H1 (cell line): ENCODE results near the gene CYP1A2. TPM values are rescaled to one million over a fixed set of nuclear protein-coding genes. Genes with fewer than 3 reads are reported as not detected.
A peak's percentile ranks its signal among the peaks of the same experiment; 100 is the strongest.

ENCODE experiments used
- CTCF ChIA-PET: fragments of 300-600 bp; sonication (Branson Sonifier 250); formaldehyde crosslinking; loops from one replicate; lab custom pipeline; 2021; ENCODE audit not compliant: partially characterized antibody; lab: Charles Lee
- POLR2A ChIA-PET: fragments of 300-600 bp; sonication (Branson Sonifier 250); formaldehyde crosslinking; loops from one replicate; lab custom pipeline; 2021; ENCODE audit warnings: inconsistent platforms; ENCODE audit not compliant: partially characterized antibody; lab: Charles Lee
- DNase-seq, 2 experiments: peaks; one replicate each; pipeline versions ENCODE4 v3.0.0 to v3.0.0-alpha.2; 2010 to 2022; ENCODE audit warnings: low spot score in 2 of 2, low read depth in 1 of 2, mixed read lengths in 1 of 2
- FAIRE-seq: peaks from 2 replicates; lab custom pipeline; 2011; peaks lifted over from hg19 to GRCh38; lab: Jason Lieb, UNC
- H2AFZ ChIP-seq: 2 replicates; pipeline ENCODE4 v1.8.1; 2012; ENCODE audit warnings: low read length, inconsistent platforms
- H2AK5ac ChIP-seq: 2 replicates; pipeline ENCODE4 v1.6.1; 2013; ENCODE audit warnings: low read depth, low read length
- H2BK120ac ChIP-seq: replicated peaks from 2 replicates; pipeline ENCODE3; 2013; ENCODE audit warnings: low read depth, low read length, inconsistent platforms
- H2BK12ac ChIP-seq: 2 replicates; pipeline ENCODE4 v1.6.1; 2013; ENCODE audit warnings: low read depth, low read length
- H2BK15ac ChIP-seq: 2 replicates; pipeline ENCODE4 v1.6.1; 2013; ENCODE audit warnings: low read length
- H2BK20ac ChIP-seq: 2 replicates; pipeline ENCODE4 v1.6.1; 2013; ENCODE audit warnings: low read length
- H2BK5ac ChIP-seq: 2 replicates; pipeline ENCODE4 v1.6.1; 2013; ENCODE audit warnings: low read depth, low read length
- H3K14ac ChIP-seq: 2 replicates; pipeline ENCODE4 v1.6.1; 2013; ENCODE audit warnings: inconsistent platforms; ENCODE audit not compliant: insufficient read length
- H3K18ac ChIP-seq: 2 replicates; pipeline ENCODE4 v1.6.1; 2013; ENCODE audit warnings: low read length; ENCODE audit errors: extremely low read depth
- H3K23ac ChIP-seq: 2 replicates; pipeline ENCODE4 v1.6.1; 2013; ENCODE audit warnings: inconsistent platforms; ENCODE audit not compliant: insufficient read length
- H3K23me2 ChIP-seq: 2 replicates; pipeline ENCODE4 v1.6.1; 2013; ENCODE audit warnings: low read depth, low read length
- H3K27ac ChIP-seq: 2 replicates; pipeline ENCODE4 v1.6.1; 2011; ENCODE audit warnings: low read depth, low read length, inconsistent platforms
- H3K27me3 ChIP-seq, 4 experiments: replicated peaks in 1 of 4; 1 replicate in 1 of 4; 2 replicates in 3 of 4; pipeline versions ENCODE4 v1.6.1 to v1.8.1; 2011 to 2013; ENCODE audit warnings: low read length in 3 of 4, mild to moderate bottlenecking in 3 of 4, inconsistent platforms in 2 of 4, mixed read lengths in 2 of 4, moderate library complexity in 1 of 4; ENCODE audit not compliant: control insufficient read depth in 3 of 4, insufficient read depth in 3 of 4; ENCODE audit errors: extremely low read depth in 1 of 4
- H3K36me3 ChIP-seq, 4 experiments: 2 replicates each; pipeline versions ENCODE4 v1.6.1 to v1.8.1; 2011 to 2013; ENCODE audit warnings: mild to moderate bottlenecking in 4 of 4, low read length in 3 of 4, moderate library complexity in 2 of 4, control low read depth in 1 of 4, inconsistent platforms in 1 of 4; ENCODE audit not compliant: insufficient read depth in 4 of 4, control insufficient read depth in 2 of 4
- H3K4ac ChIP-seq: replicated peaks from 2 replicates; pipeline ENCODE3; 2013; ENCODE audit warnings: low read length, low read depth, mixed read lengths, inconsistent platforms; ENCODE audit not compliant: insufficient read length
- H3K4me1 ChIP-seq, 4 experiments: replicated peaks in 1 of 4; 1 replicate in 1 of 4; 2 replicates in 3 of 4; pipeline versions ENCODE4 v1.6.1 to v1.8.1; 2011 to 2013; ENCODE audit warnings: low read length in 3 of 4, inconsistent platforms in 2 of 4, mixed read lengths in 1 of 4; ENCODE audit not compliant: insufficient read depth in 4 of 4, control insufficient read depth in 3 of 4
- H3K4me2 ChIP-seq, 2 experiments: 2 replicates each; pipeline versions ENCODE4 v1.6.1 to v1.8.1; 2011 to 2013; ENCODE audit warnings: low read depth in 2 of 2, low read length in 2 of 2, control low read depth in 1 of 2, inconsistent platforms in 1 of 2, mild to moderate bottlenecking in 1 of 2; ENCODE audit not compliant: insufficient read depth in 1 of 2
- H3K4me3 ChIP-seq, 4 experiments: fragments of 200-600, 300-600 bp in 1 of 4; sonication (generic), shearing (Covaris generic), sonication (Bioruptor Twin) in 1 of 4; 2 replicates each; pipeline versions ENCODE4 v1.5.1 to v1.8.1; 2011 to 2016; ENCODE audit warnings: low read length in 4 of 4, low read depth in 3 of 4, control low read depth in 2 of 4, inconsistent platforms in 2 of 4, mild to moderate bottlenecking in 2 of 4, mixed read lengths in 1 of 4, moderate library complexity in 1 of 4; ENCODE audit not compliant: insufficient read depth in 2 of 4; ENCODE audit errors: extremely low read depth in 1 of 4
- H3K56ac ChIP-seq: replicated peaks from 2 replicates; pipeline ENCODE3; 2013; ENCODE audit warnings: low read depth, mild to moderate bottlenecking, mixed read lengths, low read length, inconsistent platforms; ENCODE audit not compliant: insufficient read length
- H3K79me1 ChIP-seq: 2 replicates; pipeline ENCODE4 v1.6.1; 2013; ENCODE audit warnings: low read depth, low read length, control low read depth
- H3K79me2 ChIP-seq, 2 experiments: 2 replicates each; pipeline versions ENCODE4 v1.6.1 to v1.8.1; 2012 to 2013; ENCODE audit warnings: low read length in 2 of 2, mild to moderate bottlenecking in 2 of 2, inconsistent platforms in 1 of 2; ENCODE audit not compliant: insufficient read depth in 2 of 2, control insufficient read depth in 1 of 2
- H3K9ac ChIP-seq, 4 experiments: replicated peaks in 1 of 4; 1 replicate in 1 of 4; 2 replicates in 3 of 4; pipeline versions ENCODE4 v1.6.1 to v1.8.1; 2011 to 2013; ENCODE audit warnings: low read depth in 3 of 4, low read length in 3 of 4, control low read depth in 2 of 4, mild to moderate bottlenecking in 2 of 4, moderate library complexity in 2 of 4, inconsistent platforms in 1 of 4; ENCODE audit errors: extremely low read depth in 1 of 4
- H3K9me3 ChIP-seq, 2 experiments: 2 replicates each; pipeline versions ENCODE4 v1.6.1 to v1.8.1; 2012 to 2013; ENCODE audit warnings: mild to moderate bottlenecking in 2 of 2, moderate library complexity in 2 of 2, control low read depth in 1 of 2, inconsistent platforms in 1 of 2, low read depth in 1 of 2, low read length in 1 of 2, mixed read lengths in 1 of 2; ENCODE audit not compliant: insufficient read depth in 2 of 2
- H4K20me1 ChIP-seq, 2 experiments: replicated peaks in 1 of 2; 2 replicates each; pipeline versions ENCODE3 to v1.8.1; 2011 to 2013; ENCODE audit warnings: inconsistent platforms in 2 of 2, low read length in 2 of 2, mild to moderate bottlenecking in 1 of 2; ENCODE audit not compliant: insufficient read depth in 2 of 2, control insufficient read depth in 1 of 2
- H4K5ac ChIP-seq: 2 replicates; pipeline ENCODE4 v1.6.1; 2013; ENCODE audit warnings: low read length, low read depth, mixed read lengths, inconsistent platforms; ENCODE audit not compliant: insufficient read length
- H4K8ac ChIP-seq: 2 replicates; pipeline ENCODE4 v1.8.0; 2013; ENCODE audit warnings: mild to moderate bottlenecking, moderate library complexity, low read length, inconsistent platforms; ENCODE audit not compliant: insufficient read depth; ENCODE audit errors: extremely low read depth
- H4K91ac ChIP-seq: replicated peaks from 2 replicates; pipeline ENCODE3; 2013; ENCODE audit warnings: low read length, mixed read lengths, inconsistent platforms; ENCODE audit not compliant: insufficient read length
- BACH1 ChIP-seq: IDR thresholded peaks from 2 replicates; pipeline ENCODE4 v1.6.1; 2012; ENCODE audit warnings: low read length, improper control_type of control experiment
- BCL11A ChIP-seq, 2 experiments: IDR thresholded peaks; one replicate each; pipeline ENCODE4 v1.6.1; 2011; ENCODE audit warnings: low read depth in 2 of 2, low read length in 2 of 2, mild to moderate bottlenecking in 2 of 2
- GTF2F1 ChIP-seq: IDR thresholded peaks from 2 replicates; pipeline ENCODE4 v1.6.1; 2012; ENCODE audit warnings: low read depth, low read length, improper control_type of control experiment, borderline replicate concordance
- RNF2 ChIP-seq: fragments of 200-900, 300-1000 bp; sonication (generic); IDR thresholded peaks from 2 replicates; pipeline ENCODE4 v1.7.1; 2016; ENCODE audit warnings: borderline replicate concordance, low read depth, mild to moderate bottlenecking, antibody characterized with exemption, low read length; ENCODE audit not compliant: poor library complexity, severe bottlenecking; ENCODE audit errors: missing control alignments
- SIRT6 ChIP-seq: IDR thresholded peaks from one replicate; pipeline ENCODE4 v1.7.1; 2012; ENCODE audit warnings: low read length, inconsistent platforms
- SIX5 ChIP-seq: IDR thresholded peaks from 2 replicates; pipeline ENCODE4 v1.6.1; 2011; ENCODE audit warnings: mild to moderate bottlenecking, low read depth, low read length
- SP2 ChIP-seq: IDR thresholded peaks from 2 replicates; pipeline ENCODE4 v1.6.1; 2012; ENCODE audit warnings: mild to moderate bottlenecking, low read length, inconsistent platforms
- TAF7 ChIP-seq: optimal IDR thresholded peaks from 2 replicates; pipeline ENCODE3; 2011; ENCODE audit warnings: low read depth, mild to moderate bottlenecking, inconsistent platforms, low read length, moderate library complexity, borderline replicate concordance
- WGBS, 2 experiments: shearing (Covaris generic) in 1 of 2; methylation state at CpG; one replicate each; pipeline versions ENCODE4 v1.1.6 to v1.1.7; 2013 to 2015; ENCODE audit warnings: low lambda C conversion rate in 2 of 2, mixed read lengths in 2 of 2, inconsistent platforms in 1 of 2, low coverage in 1 of 2, missing lambda C conversion rate in 1 of 2; ENCODE audit not compliant: insufficient replicate concordance in 2 of 2, insufficient coverage in 1 of 2, insufficient read length in 1 of 2; ENCODE audit errors: extremely low coverage in 1 of 2, missing lambda C conversion rate in 1 of 2; 5-methylcytosine and 5-hydroxymethylcytosine counted together
- polyA plus RNA-seq, 7 experiments: library from polyadenylated mRNA; depleted of rRNA in 3 of 7; stranded (reverse) in 5 of 7; unstranded in 2 of 7; fragments of >200 nt in 5 of 7; fragments of 200-250 nt in 2 of 7; gene quantifications; 1 replicate in 5 of 7; 2 replicates in 1 of 7; 4 replicates in 1 of 7; pipeline versions ENCODE4 v1.2.1 to v1.2.3, GENCODE V29; 2011 to 2013; ENCODE audit warnings: missing spikeins in 2 of 7, mixed read lengths in 2 of 7
- total RNA-seq: library from RNA; stranded (reverse); fragmentation: NEBNext Ultra II Directional; extraction: Animal tissue kit (Norgen Biotek cat#: 25700); gene quantifications from 2 replicates; pipeline ENCODE4 v1.2.1, GENCODE V29; 2021

Gene CYP1A2
- total and polyA plus RNA-seq, 2 of the 8 experiments (the other 6 are each of a cell fraction or from before 2014, with no cell fraction given), result not detected

GRCh38 chr15:74727727-74728126, 20.9 kb upstream of the CYP1A2 start:
- no peak overlapping the region for H3K4me2 ChIP-seq
- no peak overlapping the region for H3K18ac ChIP-seq
- WGBS, 2 experiments, result 84% methylated on average over 7 of the region's 7 CpGs; no CpG with 5 or more reads in 1 of the 2 experiments
- no peak for DNase-seq
- POLR2A ChIA-PET, result interaction anchor here (1.1 to 5.5 kb wide), 2 partner anchors 32 to 50 kb away, joined by 3 to 46 read pairs; no protein-coding TSS in a partner anchor
- H3K14ac ChIP-seq, result no peak overlapping the region
- H3K36me3 ChIP-seq, result no peaks in the 10 kb centered on the region
- H2BK15ac ChIP-seq, result no peak overlapping the region
- no peak overlapping the region for H3K9ac ChIP-seq
- H3K4me3 ChIP-seq, result no peak overlapping the region
- no peak overlapping the region for H3K56ac ChIP-seq
- H3K27me3 ChIP-seq, result peaks cover 12 to 29% (median 26%) of the 10 kb centered on the region in 4 experiments
- H3K9me3 ChIP-seq, result no peaks in the 10 kb centered on the region; a peak in 1 of 4 replicates
- peaks cover 0 to 5% (median 0%) of the 10 kb centered on the region in 4 experiments; a peak in 3 of 7 replicates for H3K4me1 ChIP-seq
- no peak overlapping the region for H2BK20ac ChIP-seq
- H3K23ac ChIP-seq, result no peak overlapping the region
- no peak overlapping the region for H2BK12ac ChIP-seq
- TF ChIP-seq GTF2F1 (no peak), SIRT6 (no peak), BACH1 (no peak), RNF2 (no peak), BCL11A (IDR thresholded peaks at IDR 0.05; ENCODE audit: low read depth in 2 of 2, low read length in 2 of 2) (no peak), SP2 (no peak), SIX5 (no peak), TAF7 (no peak)
- TF ChIP-seq, all 59 proteins: peak for 0
- H3K79me2 ChIP-seq, result no peaks in the 10 kb centered on the region
- H2AK5ac ChIP-seq, result peak overlapping the region; percentile 90; the same call in 1 of the 2 replicates
- H3K79me1 ChIP-seq, result no peaks in the 10 kb centered on the region
- no peak for FAIRE-seq
- H3K4ac ChIP-seq, result no peak overlapping the region
- peaks cover 11% of the 10 kb centered on the region; the same call in 1 of the 2 replicates for H3K23me2 ChIP-seq
- no peak overlapping the region for H4K5ac ChIP-seq
- H2BK5ac ChIP-seq, result no peak overlapping the region
- no peak overlapping the region for H2BK120ac ChIP-seq
- H4K20me1 ChIP-seq, result no peaks in the 10 kb centered on the region
- no peak overlapping the region for H2AFZ ChIP-seq
- H3K27ac ChIP-seq, result no peak overlapping the region
- no peak overlapping the region for H4K91ac ChIP-seq
- no peak overlapping the region for H4K8ac ChIP-seq
- CTCF ChIA-PET, result interaction anchor here (0.6 to 1.4 kb wide), 2 partner anchors 84 to 93 kb away, joined by 3 to 4 read pairs; no protein-coding TSS in a partner anchor
